GM12892 (cell line): Measurements from ENCODE around the gene VMP1.
"Not testable (repeated sequence)": the region's sequence is repeated elsewhere in the genome, so short reads cannot be mapped to it uniquely, and the experiment has no call there.

ENCODE experiments used
- DNase-seq: peaks from one replicate; pipeline ENCODE4 v3.0.0; 2011; ENCODE audit not compliant: insufficient read length
- FAIRE-seq: peaks from 2 replicates; lab custom pipeline; 2011; peaks lifted over from hg19 to GRCh38; lab: Jason Lieb, UNC
- POLR2A ChIP-seq: IDR thresholded peaks from 2 replicates; pipeline ENCODE4 v1.6.1; 2011; ENCODE audit warnings: low read depth, low read length, control low read depth
- POLR2AphosphoS5 ChIP-seq: IDR thresholded peaks from 2 replicates; pipeline ENCODE4 v1.6.1; 2011; ENCODE audit warnings: low read depth, low read length, control low read depth
- TAF1 ChIP-seq: IDR thresholded peaks from 2 replicates; pipeline ENCODE4 v1.6.1; 2011; ENCODE audit warnings: low read depth, mild to moderate bottlenecking, control low read depth, low read length, borderline replicate concordance

The VMP1 gene

DNA sequence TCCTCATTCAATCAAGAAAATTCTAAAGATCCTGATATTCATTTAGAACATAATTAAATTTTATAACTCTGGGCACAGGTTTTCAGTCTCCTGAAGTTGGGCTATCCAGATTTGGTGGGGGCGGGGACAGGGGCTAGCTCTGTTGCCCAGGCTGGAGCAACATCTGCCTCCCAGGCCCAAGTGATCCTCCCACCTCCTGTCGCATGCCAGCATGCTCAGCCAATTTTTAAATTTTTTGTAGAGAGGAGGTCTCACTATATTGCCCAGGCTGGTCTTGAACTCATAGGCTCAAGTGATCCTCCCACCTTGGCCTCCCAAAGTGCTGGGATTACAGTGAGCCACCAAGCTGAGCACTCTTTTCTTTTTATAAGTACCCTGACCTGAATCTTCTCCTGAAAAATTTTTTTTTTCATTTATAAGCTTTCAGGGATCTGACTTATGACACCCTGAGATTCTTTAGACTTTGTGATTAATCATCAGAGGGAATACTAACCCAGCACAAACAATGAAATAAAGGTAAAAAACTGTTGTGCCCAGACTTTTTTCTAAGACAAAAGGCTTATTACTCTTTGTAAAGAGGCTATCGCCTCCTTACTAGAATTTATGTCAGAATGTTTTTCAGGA is 122.7 kb downstream of the VMP1 start:
- no peak for TF ChIP-seq TAF1
- no peak for TF ChIP-seq POLR2A
- TF ChIP-seq POLR2AphosphoS5 = no peak
- no peak for DNase-seq
- FAIRE-seq = no peak

DNA sequence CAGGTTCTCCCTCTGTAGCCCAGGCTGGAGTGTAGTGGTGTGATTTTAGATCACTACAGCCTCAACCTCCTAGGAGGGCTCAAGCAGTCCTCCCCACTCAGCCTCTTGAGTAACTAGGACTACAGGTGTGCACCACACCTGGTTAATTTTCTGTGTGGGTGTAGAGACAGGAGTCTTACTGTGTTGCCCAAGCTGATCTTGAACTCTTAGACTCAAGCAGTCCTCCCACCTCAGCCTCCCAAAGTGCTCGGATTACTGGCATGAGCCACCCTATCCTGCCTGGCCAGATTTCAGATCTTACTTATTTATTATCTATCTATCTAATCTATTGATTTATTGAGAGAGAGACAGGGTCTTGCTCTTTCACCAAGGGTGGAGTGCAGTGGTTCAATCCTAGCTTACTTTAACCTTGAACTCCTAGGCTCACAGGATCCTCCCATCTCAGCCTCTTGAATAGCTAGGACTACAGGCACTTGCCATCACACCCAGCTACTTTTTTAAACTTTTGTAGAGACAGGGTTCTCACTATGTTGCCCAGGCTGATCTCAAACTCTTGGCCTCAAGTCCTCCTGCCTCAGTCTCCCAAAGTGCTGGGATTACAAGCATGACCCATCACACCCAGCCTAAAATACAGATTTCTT is 123.5 kb downstream of the VMP1 start:
- DNase-seq (no peak), FAIRE-seq (peak; percentile 67)
- no peak for TF ChIP-seq POLR2A
- TF ChIP-seq TAF1 = no peak
- no peak for TF ChIP-seq POLR2AphosphoS5

DNA sequence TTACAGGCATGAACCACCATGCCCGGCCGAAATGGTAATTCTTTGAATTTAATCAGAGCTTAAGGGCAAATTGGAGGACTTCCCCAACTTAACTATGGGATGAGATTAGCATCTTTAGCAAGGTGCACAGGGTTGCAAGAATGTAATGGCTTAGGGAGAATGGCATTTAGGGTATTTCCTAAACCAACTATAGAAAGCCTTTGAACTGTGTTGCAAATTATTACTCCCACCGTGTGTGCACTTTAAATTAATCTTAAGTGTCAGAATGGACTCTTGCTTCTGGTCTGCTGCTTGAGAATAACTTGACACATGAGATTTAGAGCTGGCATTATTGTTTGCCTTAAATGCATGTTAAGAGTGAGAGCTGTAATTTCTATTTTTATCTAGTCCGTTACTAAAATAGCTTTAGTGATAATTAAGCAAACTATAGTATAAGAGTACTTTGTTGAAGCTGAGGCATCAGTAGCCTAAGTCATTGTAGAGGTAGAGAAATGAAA is 125.5 kb downstream of the VMP1 start:
- FAIRE-seq (no peak), DNase-seq (no peak)
- TF ChIP-seq POLR2AphosphoS5 (no peak), POLR2A (no peak), TAF1 (no peak)

DNA sequence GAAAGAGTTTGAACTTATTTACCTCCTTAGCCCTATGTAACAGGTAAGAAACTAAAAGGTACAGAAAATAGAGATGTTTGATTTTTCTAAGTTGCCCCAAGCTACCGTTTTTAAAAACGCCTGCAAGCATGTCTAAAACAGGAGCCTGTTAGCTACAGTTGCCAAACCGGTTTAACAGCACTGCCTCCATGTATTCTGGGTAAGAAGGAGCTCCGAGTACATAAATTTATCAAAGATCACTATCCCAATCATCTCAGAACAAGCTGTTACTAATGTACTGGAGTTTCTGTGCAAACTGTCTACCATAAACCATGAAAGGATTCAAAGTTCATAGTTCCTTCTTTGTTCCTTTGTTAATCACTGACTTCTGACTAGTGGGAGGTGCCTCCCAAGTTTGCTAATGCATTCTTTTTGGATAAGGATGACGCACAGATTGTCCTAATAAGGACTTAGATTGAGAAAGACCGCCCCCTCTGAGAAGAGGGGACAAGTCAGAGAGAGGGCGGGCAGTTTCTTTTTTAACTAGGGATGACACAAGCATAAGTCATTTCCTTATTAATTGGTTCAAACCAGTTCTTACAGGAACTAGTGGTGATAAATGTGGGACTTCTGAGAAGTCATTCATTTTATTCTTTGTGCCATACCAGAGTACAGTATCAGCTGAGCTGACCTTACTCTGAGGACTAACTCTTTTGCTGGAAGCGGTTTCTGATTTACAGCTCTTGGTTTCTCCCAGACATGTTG is 130.0 kb downstream of the VMP1 start:
- DNase-seq (no peak), FAIRE-seq (peak; percentile 14)
- TF ChIP-seq TAF1 (peak; percentile 97), POLR2AphosphoS5 (peak; percentile 99), POLR2A (peak; percentile 99)

DNA sequence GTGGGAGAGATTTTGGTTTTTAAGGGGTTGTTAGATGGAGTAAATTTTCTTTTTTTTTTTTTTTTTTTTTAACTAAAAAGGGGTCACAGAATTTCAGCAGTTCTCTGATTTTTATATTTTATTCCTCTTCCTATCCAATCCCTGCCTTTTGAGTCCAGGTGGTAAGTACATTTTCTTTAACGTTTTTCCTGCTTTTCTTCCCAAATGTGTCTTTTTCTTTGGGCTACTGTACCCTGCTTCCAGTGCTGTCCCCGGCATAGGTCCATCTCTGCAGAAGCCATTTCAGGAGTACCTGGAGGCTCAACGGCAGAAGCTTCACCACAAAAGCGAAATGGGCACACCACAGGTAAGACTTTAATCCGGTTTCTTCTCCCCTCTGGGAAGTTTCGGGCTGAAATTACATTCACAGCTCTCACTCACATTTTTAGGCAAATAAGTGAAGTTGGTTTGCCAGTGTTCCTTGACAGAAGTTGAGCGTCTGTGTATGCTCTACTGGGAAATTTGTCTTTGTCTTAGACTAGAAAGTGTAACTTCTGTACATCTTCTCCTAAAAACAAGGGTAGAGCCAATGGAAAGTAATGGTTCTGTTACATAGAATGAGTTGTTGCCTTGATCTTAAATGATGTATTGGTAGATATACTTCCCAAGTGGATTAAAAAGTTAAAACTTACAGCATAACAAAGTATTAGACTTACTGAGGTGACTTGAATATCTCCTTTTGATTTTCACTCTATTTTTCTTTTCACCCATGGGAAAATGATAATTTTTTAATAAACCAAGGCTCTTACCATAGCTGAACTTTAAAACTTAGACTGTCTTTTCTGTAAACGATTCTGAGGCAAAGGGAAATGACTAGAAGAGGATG is 130.8 kb downstream of the VMP1 start:
- no peak for TF ChIP-seq TAF1
- TF ChIP-seq POLR2A = 0 out of 2 replicates have a peak, but pooled peaks have one; percentile 21
- TF ChIP-seq POLR2AphosphoS5 = peak; percentile 24; the same call in 1 of the 2 replicates
- no peak for DNase-seq

DNA sequence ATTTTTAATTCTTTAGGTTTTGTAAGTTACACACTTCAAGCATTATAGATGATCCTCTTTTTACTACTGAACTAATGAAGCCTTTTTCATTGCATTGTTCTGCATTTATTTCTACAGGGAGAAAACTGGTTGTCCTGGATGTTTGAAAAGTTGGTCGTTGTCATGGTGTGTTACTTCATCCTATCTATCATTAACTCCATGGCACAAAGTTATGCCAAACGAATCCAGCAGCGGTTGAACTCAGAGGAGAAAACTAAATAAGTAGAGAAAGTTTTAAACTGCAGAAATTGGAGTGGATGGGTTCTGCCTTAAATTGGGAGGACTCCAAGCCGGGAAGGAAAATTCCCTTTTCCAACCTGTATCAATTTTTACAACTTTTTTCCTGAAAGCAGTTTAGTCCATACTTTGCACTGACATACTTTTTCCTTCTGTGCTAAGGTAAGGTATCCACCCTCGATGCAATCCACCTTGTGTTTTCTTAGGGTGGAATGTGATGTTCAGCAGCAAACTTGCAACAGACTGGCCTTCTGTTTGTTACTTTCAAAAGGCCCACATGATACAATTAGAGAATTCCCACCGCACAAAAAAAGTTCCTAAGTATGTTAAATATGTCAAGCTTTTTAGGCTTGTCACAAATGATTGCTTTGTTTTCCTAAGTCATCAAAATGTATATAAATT is 132.3 kb downstream of the VMP1 start:
- FAIRE-seq (no peak), DNase-seq (no peak)
- TF ChIP-seq POLR2AphosphoS5 = no peak; the same call in none of the 2 replicates
- TF ChIP-seq POLR2A = peak; percentile 51; the same call in 1 of the 2 replicates
- TF ChIP-seq TAF1 = no peak

More for the DNA sequence above, 130.8 kb downstream of the VMP1 start:
- FAIRE-seq = no peak

DNA sequence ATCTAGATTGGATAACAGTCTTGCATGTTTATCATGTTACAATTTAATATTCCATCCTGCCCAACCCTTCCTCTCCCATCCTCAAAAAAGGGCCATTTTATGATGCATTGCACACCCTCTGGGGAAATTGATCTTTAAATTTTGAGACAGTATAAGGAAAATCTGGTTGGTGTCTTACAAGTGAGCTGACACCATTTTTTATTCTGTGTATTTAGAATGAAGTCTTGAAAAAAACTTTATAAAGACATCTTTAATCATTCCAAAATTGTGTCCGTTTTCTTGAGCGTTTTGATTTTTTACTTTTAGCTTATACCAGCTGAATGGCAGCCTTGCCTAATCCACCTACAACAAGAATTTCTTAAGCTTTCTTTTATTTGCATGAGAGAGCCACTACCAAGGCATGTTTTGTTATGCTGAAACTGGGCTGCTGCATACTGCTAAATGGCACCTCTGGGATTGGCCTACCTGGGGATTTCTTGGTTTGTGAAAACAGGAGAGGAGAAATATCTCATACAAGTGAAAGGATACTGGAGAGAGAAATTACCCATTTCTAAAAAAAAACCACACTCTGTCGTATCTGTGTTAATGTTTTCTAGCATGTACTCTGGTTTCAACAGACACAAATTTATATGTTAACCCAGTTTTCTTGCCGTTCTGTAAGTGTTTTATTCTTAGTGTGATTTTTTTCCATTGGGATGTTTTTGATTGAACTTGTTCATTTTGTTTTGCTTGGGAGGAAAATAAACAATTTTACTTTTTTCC is 133.1 kb downstream of the VMP1 start:
- TF ChIP-seq POLR2A (no peak; the same call in 1 of the 2 replicates), TAF1 (no peak), POLR2AphosphoS5 (peak; percentile 50; the same call in 1 of the 2 replicates)
- DNase-seq = no peak
- no peak for FAIRE-seq

DNA sequence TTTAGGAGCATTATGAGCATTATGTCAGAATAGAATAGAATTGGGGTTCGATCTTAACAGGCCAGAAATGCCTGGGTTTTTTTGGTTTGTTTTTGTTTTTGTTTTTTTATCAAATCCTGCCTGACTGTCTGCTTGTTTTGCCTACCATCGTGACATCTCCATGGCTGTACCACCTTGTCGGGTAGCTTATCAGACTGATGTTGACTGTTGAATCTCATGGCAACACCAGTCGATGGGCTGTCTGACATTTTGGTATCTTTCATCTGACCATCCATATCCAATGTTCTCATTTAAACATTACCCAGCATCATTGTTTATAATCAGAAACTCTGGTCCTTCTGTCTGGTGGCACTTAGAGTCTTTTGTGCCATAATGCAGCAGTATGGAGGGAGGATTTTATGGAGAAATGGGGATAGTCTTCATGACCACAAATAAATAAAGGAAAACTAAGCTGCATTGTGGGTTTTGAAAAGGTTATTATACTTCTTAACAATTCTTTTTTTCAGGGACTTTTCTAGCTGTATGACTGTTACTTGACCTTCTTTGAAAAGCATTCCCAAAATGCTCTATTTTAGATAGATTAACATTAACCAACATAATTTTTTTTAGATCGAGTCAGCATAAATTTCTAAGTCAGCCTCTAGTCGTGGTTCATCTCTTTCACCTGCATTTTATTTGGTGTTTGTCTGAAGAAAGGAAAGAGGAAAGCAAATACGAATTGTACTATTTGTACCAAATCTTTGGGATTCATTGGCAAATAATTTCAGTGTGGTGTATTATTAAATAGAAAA is 133.8 kb downstream of the VMP1 start:
- not testable (repeated sequence) for DNase-seq, FAIRE-seq
- TF ChIP-seq POLR2A = peak; percentile 58; the same call in 1 of the 2 replicates

DNA sequence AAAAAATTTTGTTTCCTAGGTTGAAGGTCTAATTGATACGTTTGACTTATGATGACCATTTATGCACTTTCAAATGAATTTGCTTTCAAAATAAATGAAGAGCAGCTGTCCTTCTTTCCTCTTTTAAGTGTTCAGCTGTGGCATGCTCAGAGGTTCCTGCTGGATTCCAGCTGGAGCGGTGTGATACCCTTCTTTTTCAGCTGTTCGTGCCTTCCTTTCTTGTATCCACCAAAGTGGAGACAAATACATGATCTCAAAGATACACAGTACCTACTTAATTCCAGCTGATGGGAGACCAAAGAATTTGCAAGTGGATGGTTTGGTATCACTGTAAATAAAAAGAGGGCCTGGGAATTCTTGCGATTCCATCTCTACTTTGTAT is 134.4 kb downstream of the VMP1 start:
- peak; percentile 30 for FAIRE-seq
- not testable (repeated sequence) for DNase-seq
